ENCODE results near the gene TMEM132A.
"Not testable (repeated sequence)": the region's sequence is repeated elsewhere in the genome, so short reads cannot be mapped to it uniquely, and the experiment has no call there.

Gene TMEM132A

GRCh38 chr11:60970890-60971289 is 46.6 kb downstream of the TMEM132A start:
- no peak for DNase-seq (ENCODE audit: low read depth, low spot score)
- CTCF ChIA-PET = interaction anchor here (1.1 to 3.0 kb wide), 6 partner anchors 8 to 205 kb away, joined by 3 to 16 read pairs (median 6); no protein-coding TSS in a partner anchor
- TF ChIP-seq, protein P1, sequence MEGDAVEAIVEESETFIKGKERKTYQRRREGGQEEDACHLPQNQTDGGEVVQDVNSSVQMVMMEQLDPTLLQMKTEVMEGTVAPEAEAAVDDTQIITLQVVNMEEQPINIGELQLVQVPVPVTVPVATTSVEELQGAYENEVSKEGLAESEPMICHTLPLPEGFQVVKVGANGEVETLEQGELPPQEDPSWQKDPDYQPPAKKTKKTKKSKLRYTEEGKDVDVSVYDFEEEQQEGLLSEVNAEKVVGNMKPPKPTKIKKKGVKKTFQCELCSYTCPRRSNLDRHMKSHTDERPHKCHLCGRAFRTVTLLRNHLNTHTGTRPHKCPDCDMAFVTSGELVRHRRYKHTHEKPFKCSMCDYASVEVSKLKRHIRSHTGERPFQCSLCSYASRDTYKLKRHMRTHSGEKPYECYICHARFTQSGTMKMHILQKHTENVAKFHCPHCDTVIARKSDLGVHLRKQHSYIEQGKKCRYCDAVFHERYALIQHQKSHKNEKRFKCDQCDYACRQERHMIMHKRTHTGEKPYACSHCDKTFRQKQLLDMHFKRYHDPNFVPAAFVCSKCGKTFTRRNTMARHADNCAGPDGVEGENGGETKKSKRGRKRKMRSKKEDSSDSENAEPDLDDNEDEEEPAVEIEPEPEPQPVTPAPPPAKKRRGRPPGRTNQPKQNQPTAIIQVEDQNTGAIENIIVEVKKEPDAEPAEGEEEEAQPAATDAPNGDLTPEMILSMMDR (IDR thresholded peaks at IDR 0.05; ENCODE audit: insufficient read depth, low read length, missing control alignments) = no peak
- H3K4me3 ChIP-seq (ENCODE audit: low read depth, low read length) = no peak overlapping the region
- POLR2A ChIA-PET = no interaction called here

DNA sequence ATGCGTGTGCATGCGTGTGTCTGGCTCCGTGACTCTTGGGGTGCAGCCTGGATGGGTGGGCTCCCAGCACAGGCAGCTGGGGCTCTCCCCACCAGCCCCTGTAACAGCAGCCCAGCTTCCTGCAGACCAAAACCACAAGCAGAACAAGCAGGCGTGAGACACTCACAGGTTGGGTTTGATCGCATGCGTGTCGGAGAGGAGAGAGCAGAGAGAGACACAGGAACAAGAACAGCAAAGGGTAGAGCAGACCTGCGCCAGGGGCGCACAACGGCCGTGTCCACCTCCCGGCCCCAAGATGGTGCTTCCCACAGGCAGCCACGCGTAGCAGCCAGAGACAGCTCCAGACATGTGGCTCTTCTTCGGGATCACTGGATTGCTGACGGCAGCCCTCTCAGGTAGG is 47.3 kb downstream of the TMEM132A start, which contains the start of gene CD6:
CD6 (plus strand) TSS at position 161 of the 400 bp plus-strand sequence; CDS start at position 347, 186 bp downstream.
- POLR2A ChIA-PET = no interaction called here
- CTCF ChIA-PET = interaction anchor here (1.1 to 1.4 kb wide), 2 partner anchors 13 to 190 kb away, joined by 3 to 4 read pairs; partner anchors contain the start of gene VPS37C

GRCh38 chr11:60972182-60973030 is 48.1 kb downstream of the TMEM132A start:
- ChIA-PET CTCF (interaction anchor here (0.6 to 1.4 kb wide), 2 partner anchors 157 to 189 kb away, joined by 3 read pairs; partner anchors contain the start of gene VPS37C), POLR2A (no interaction called here)
- H3K4me3 ChIP-seq (ENCODE audit: low read depth, low read length) = no peak overlapping the region
- TF ChIP-seq, protein P1 (IDR thresholded peaks at IDR 0.05; ENCODE audit: insufficient read depth, low read length, missing control alignments) = no peak
- no peak for DNase-seq (ENCODE audit: low read depth, low spot score)

More for the DNA sequence above, 47.3 kb downstream of the TMEM132A start, which contains the start of gene CD6:
- TF ChIP-seq, protein P1 (IDR thresholded peaks at IDR 0.05; ENCODE audit: insufficient read depth, low read length, missing control alignments) = no peak
- DNase-seq (ENCODE audit: low read depth, low spot score) = no peak
- no peak within 1 kb of the TSS for H3K4me3 ChIP-seq (ENCODE audit: low read depth, low read length)

GRCh38 chr11:60973699-60974098 is 49.4 kb downstream of the TMEM132A start:
- ChIA-PET CTCF (no interaction called here), POLR2A (no interaction called here)
- DNase-seq (ENCODE audit: low read depth, low spot score) = no peak
- no peak overlapping the region for H3K4me3 ChIP-seq (ENCODE audit: low read depth, low read length)
- TF ChIP-seq, protein P1 (IDR thresholded peaks at IDR 0.05; ENCODE audit: insufficient read depth, low read length, missing control alignments) = no peak

- H3K4me3 ChIP-seq (ENCODE audit: low read depth, low read length); DNase-seq (ENCODE audit: low read depth, low spot score); CTCF ChIA-PET; POLR2A ChIA-PET: not testable (repeated sequence)
Observed at GRCh38 chr11:60974316-60974715, 50.1 kb downstream of the TMEM132A start.

DNA sequence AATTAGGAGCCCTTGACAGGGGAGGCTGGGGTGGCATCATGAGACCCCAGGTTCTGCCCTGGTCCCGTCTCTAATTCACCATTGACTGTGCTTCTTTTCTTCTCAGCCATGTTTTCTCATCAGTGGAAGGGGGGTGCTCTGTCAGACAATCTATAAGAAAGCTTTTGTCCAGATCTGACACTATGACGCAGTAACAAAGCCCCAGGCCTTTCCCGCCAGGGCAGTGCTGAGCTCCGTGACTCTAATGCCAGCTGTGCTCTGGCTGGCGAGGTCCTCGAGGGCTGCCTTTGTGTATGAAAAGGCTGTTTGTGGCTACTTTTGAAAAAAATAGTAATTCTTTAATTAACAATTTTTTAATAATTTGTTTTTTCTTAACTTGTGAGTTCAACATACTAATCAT is 50.5 kb downstream of the TMEM132A start:
- no peak overlapping the region for H3K4me3 ChIP-seq (ENCODE audit: low read depth, low read length)
- TF ChIP-seq, protein P1 (IDR thresholded peaks at IDR 0.05; ENCODE audit: insufficient read depth, low read length, missing control alignments) = no peak
- POLR2A ChIA-PET = no interaction called here
- CTCF ChIA-PET = no interaction called here
- no peak for DNase-seq (ENCODE audit: low read depth, low spot score)
